ENCODE measurements around the gene PARD3. TPM values are rescaled to one million over a fixed set of nuclear protein-coding genes. Genes with fewer than 3 reads are reported as not detected.

The PARD3 gene
- total RNA-seq, 1 experiment from 2014 or later, result 57.4 TPM

GRCh38 chr10:34526758-34527730, 288.1 kb downstream of the PARD3 start:
- peaks cover 49% of the 10 kb centered on the region for H3K79me2 ChIP-seq (ENCODE audit: low read depth)
- peaks cover 33% of the 10 kb centered on the region for H3K4me1 ChIP-seq (replicated peaks; ENCODE audit: insufficient read depth)
- no peaks in the 10 kb centered on the region for H3K9me3 ChIP-seq (ENCODE audit: insufficient read depth, low read depth)
- no peak overlapping the region for H2AFZ ChIP-seq
- ChIA-PET CTCF (interaction anchor here (0.6 kb wide), 1 partner anchor 163 kb away, joined by 3 read pairs; no protein-coding TSS in a partner anchor), POLR2A (ENCODE audit: unreplicated experiment) (interaction anchor here (0.7 kb wide), 1 partner anchor 55 kb away, joined by 3 read pairs; no protein-coding TSS in a partner anchor)
- peak overlapping the region; percentile 36; the same call in 1 of the 2 replicates for H3K27ac ChIP-seq
- no peaks in the 10 kb centered on the region for H3K9me2 ChIP-seq (ENCODE audit: insufficient read depth)
- no peaks in the 10 kb centered on the region for H4K20me1 ChIP-seq (ENCODE audit: insufficient read depth)
- no peak overlapping the region for H3K4me3 ChIP-seq
- TF ChIP-seq CTCF (conservative IDR thresholded peaks at IDR 0.05) (no peak), EZH2 (IDR thresholded peaks at IDR 0.05; ENCODE audit: low read depth) (no peak)
- H3K36me3 ChIP-seq (ENCODE audit: low read depth), result no peaks in the 10 kb centered on the region
- intact Hi-C loops (cut with micrococcal nuclease; ENCODE audit: unreplicated experiment), result loop anchor here (2.0 to 5.0 kb wide), 2 partner anchors 112 to 1020 kb away; no protein-coding TSS in a partner anchor
- TSS peak; percentile 14 for BruUV-seq (replicated peaks)
- H3K4me2 ChIP-seq, result peak overlapping the region; percentile 65
- H3K27me3 ChIP-seq (ENCODE audit: insufficient read depth, low read depth), result no peaks in the 10 kb centered on the region
- peak; percentile 31 to 76 for DNase-seq
- H3F3A ChIP-seq (ENCODE audit: insufficient read depth, low read depth), result peaks cover 31% of the 10 kb centered on the region; the same call in 1 of the 2 replicates

GRCh38 chr10:34526186-34526585, 288.9 kb downstream of the PARD3 start:
- H3K4me1 ChIP-seq (replicated peaks; ENCODE audit: insufficient read depth), result peaks cover 33% of the 10 kb centered on the region
- H3K79me2 ChIP-seq (ENCODE audit: low read depth), result peaks cover 51% of the 10 kb centered on the region
- no peaks in the 10 kb centered on the region for H3K9me3 ChIP-seq (ENCODE audit: insufficient read depth, low read depth)
- TF ChIP-seq CTCF (conservative IDR thresholded peaks at IDR 0.05), result no peak
- no peak for TF ChIP-seq EZH2 (IDR thresholded peaks at IDR 0.05; ENCODE audit: low read depth)
- POLR2A ChIA-PET (ENCODE audit: unreplicated experiment), result no interaction called here
- intact Hi-C loops (cut with micrococcal nuclease; ENCODE audit: unreplicated experiment), result loop anchor here (2.0 to 5.0 kb wide), 2 partner anchors 113 to 1019 kb away; no protein-coding TSS in a partner anchor
- H3F3A ChIP-seq (ENCODE audit: insufficient read depth, low read depth), result peaks cover 31% of the 10 kb centered on the region; the same call in 1 of the 2 replicates
- peak overlapping the region; percentile 65; the same call in 1 of the 2 replicates for H3K4me2 ChIP-seq
- BruUV-seq (replicated peaks), result TSS peak; percentile 50
- no peak overlapping the region for H2AFZ ChIP-seq
- CTCF ChIA-PET, result interaction anchor here (0.6 kb wide), 1 partner anchor 162 kb away, joined by 3 read pairs; no protein-coding TSS in a partner anchor
- DNase-seq, result no peak
- no peak overlapping the region for H3K4me3 ChIP-seq
- H3K27me3 ChIP-seq (ENCODE audit: insufficient read depth, low read depth), result no peaks in the 10 kb centered on the region
- H3K9me2 ChIP-seq (ENCODE audit: insufficient read depth), result no peaks in the 10 kb centered on the region
- H3K36me3 ChIP-seq (ENCODE audit: low read depth), result no peaks in the 10 kb centered on the region
- H4K20me1 ChIP-seq (ENCODE audit: insufficient read depth), result no peaks in the 10 kb centered on the region
- 0 out of 2 replicates have a peak overlapping the region, but pooled peaks have one; percentile 36 for H3K27ac ChIP-seq

- Histone ChIP-seq H3F3A (ENCODE audit: insufficient read depth, low read depth) (peaks cover 28% of the 10 kb centered on the region; the same call in 1 of the 2 replicates), H3K4me2 (no peak overlapping the region), H3K4me3 (no peak overlapping the region), H3K27me3 (ENCODE audit: insufficient read depth, low read depth) (no peaks in the 10 kb centered on the region), H2AFZ (no peak overlapping the region), H3K27ac (no peak overlapping the region), H3K36me3 (ENCODE audit: low read depth) (no peaks in the 10 kb centered on the region), H3K79me2 (ENCODE audit: low read depth) (peaks cover 51% of the 10 kb centered on the region), H3K4me1 (replicated peaks; ENCODE audit: insufficient read depth) (peaks cover 45% of the 10 kb centered on the region), H4K20me1 (ENCODE audit: insufficient read depth) (no peaks in the 10 kb centered on the region), H3K9me2 (ENCODE audit: insufficient read depth) (no peaks in the 10 kb centered on the region), H3K9me3 (ENCODE audit: insufficient read depth, low read depth) (no peaks in the 10 kb centered on the region)
- ChIA-PET POLR2A (ENCODE audit: unreplicated experiment) (no interaction called here), CTCF (interaction anchor here (0.6 kb wide), 1 partner anchor 380 kb away, joined by 3 read pairs; no protein-coding TSS in a partner anchor)
- TF ChIP-seq CTCF (conservative IDR thresholded peaks at IDR 0.05), result no peak
- TF ChIP-seq EZH2 (IDR thresholded peaks at IDR 0.05; ENCODE audit: low read depth), result no peak
- no TSS peak for BruUV-seq (replicated peaks)
- no peak for DNase-seq
- intact Hi-C loops (cut with micrococcal nuclease; ENCODE audit: unreplicated experiment), result loop anchor here (5.0 kb wide), 1 partner anchor 1017 kb away; no protein-coding TSS in a partner anchor
These were observed 290.6 kb downstream of the PARD3 start for GRCh38 chr10:34524369-34525091.
